MM.1S (cell line): ENCODE data around the gene HSD17B13.

Experiments
- DNase-seq: peaks from one replicate; pipeline ENCODE4 v3.0.0-alpha.2; 2015
- H2AFZ ChIP-seq: fragments of 300-600 bp; sonication (generic); 2 replicates; pipeline ENCODE4 v1.6.0; 2016; ENCODE audit warnings: antibody characterized with exemption, low read length
- H3F3A ChIP-seq: fragments of 300-600 bp; sonication (generic); 2 replicates; pipeline ENCODE4 v1.6.1; 2016; ENCODE audit warnings: mild to moderate bottlenecking, antibody characterized with exemption, low read length, moderate library complexity, mixed read lengths; ENCODE audit not compliant: insufficient read depth
- H3K27ac ChIP-seq: fragments of 300-600 bp; sonication (generic); 2 replicates; pipeline ENCODE4 v1.5.1; 2016; ENCODE audit warnings: mild to moderate bottlenecking, low read length
- H3K27me3 ChIP-seq: fragments of 300-600 bp; sonication (generic); replicated peaks from 2 replicates; pipeline ENCODE4 v1.6.0; 2016; ENCODE audit warnings: low read length; ENCODE audit not compliant: insufficient read depth
- H3K36me3 ChIP-seq: fragments of 300-600 bp; sonication (generic); replicated peaks from 2 replicates; pipeline ENCODE4 v1.6.1; 2016; ENCODE audit warnings: mild to moderate bottlenecking, low read length, mixed read lengths; ENCODE audit not compliant: insufficient read depth
- H3K4me1 ChIP-seq: fragments of 300-600 bp; sonication (generic); 2 replicates; pipeline ENCODE4 v1.6.1; 2016; ENCODE audit warnings: low read length, mixed read lengths
- H3K4me2 ChIP-seq: fragments of 300-600 bp; sonication (generic); 2 replicates; pipeline ENCODE4 v1.6.0; 2016; ENCODE audit warnings: low read depth, low read length
- H3K4me3 ChIP-seq: fragments of 300-600 bp; sonication (generic); 2 replicates; pipeline ENCODE4 v1.5.1; 2016; ENCODE audit warnings: low read length, mixed read lengths
- H3K79me2 ChIP-seq: fragments of 300-600 bp; sonication (generic); 2 replicates; pipeline ENCODE4 v1.6.1; 2016; ENCODE audit warnings: mixed run types, low read length, mixed read lengths
- H3K9ac ChIP-seq: fragments of 300-600 bp; sonication (generic); 2 replicates; pipeline ENCODE4 v1.6.1; 2016; ENCODE audit warnings: low read length, mixed read lengths
- H3K9me2 ChIP-seq: fragments of 300-600 bp; sonication (generic); replicated peaks from 2 replicates; pipeline ENCODE4 v1.6.1; 2016; ENCODE audit warnings: mild to moderate bottlenecking, low read length, mixed read lengths; ENCODE audit not compliant: insufficient read depth
- H3K9me3 ChIP-seq: fragments of 300-600 bp; sonication (generic); replicated peaks from 2 replicates; pipeline ENCODE4 v1.6.1; 2016; ENCODE audit warnings: mild to moderate bottlenecking, low read length, mixed read lengths; ENCODE audit not compliant: insufficient read depth
- H4K20me1 ChIP-seq: fragments of 300-600 bp; sonication (generic); 2 replicates; pipeline ENCODE4 v1.6.1; 2016; ENCODE audit warnings: mild to moderate bottlenecking, low read length, moderate library complexity, mixed read lengths; ENCODE audit not compliant: insufficient read depth
- CTCF ChIP-seq: fragments of 300-600 bp; sonication (generic); IDR thresholded peaks from 2 replicates; pipeline ENCODE4 v1.5.1; 2016; ENCODE audit warnings: antibody characterized with exemption, low read length, mixed read lengths
- EZH2 ChIP-seq: fragments of 300-600 bp; sonication (generic); optimal IDR thresholded peaks from 2 replicates; pipeline ENCODE3; 2017; ENCODE audit warnings: low read depth, mild to moderate bottlenecking, antibody characterized with exemption, low read length, mixed read lengths
- EZH2phosphoT487 ChIP-seq: fragments of 300-600 bp; sonication (generic); IDR thresholded peaks from 2 replicates; pipeline ENCODE4 v1.6.1; 2018; ENCODE audit warnings: antibody characterized with exemption, low read length

HSD17B13 gene

GRCh38 chr4:87258677-87259076 is 64.0 kb downstream of the HSD17B13 start:
- Histone ChIP-seq H4K20me1 (no peaks in the 10 kb centered on the region), H3K9me2 (no peaks in the 10 kb centered on the region), H3F3A (no peaks in the 10 kb centered on the region), H3K79me2 (no peaks in the 10 kb centered on the region), H3K4me2 (no peak overlapping the region), H3K4me3 (no peak overlapping the region), H3K27me3 (no peaks in the 10 kb centered on the region), H2AFZ (no peak overlapping the region), H3K9me3 (no peaks in the 10 kb centered on the region), H3K9ac (no peak overlapping the region), H3K27ac (no peak overlapping the region), H3K36me3 (no peaks in the 10 kb centered on the region), H3K4me1 (no peaks in the 10 kb centered on the region)
- TF ChIP-seq CTCF = no peak
- TF ChIP-seq EZH2 = no peak
- no peak for TF ChIP-seq EZH2phosphoT487
- DNase-seq = no peak

GRCh38 chr4:87257523-87257922 is 65.2 kb downstream of the HSD17B13 start:
- no peak overlapping the region for H3K4me2 ChIP-seq
- H3K9me2 ChIP-seq = no peaks in the 10 kb centered on the region
- H3K9me3 ChIP-seq = no peaks in the 10 kb centered on the region
- no peak for DNase-seq
- no peak overlapping the region for H3K27ac ChIP-seq
- no peak for TF ChIP-seq EZH2phosphoT487
- no peak for TF ChIP-seq EZH2
- no peak for TF ChIP-seq CTCF
- H4K20me1 ChIP-seq = no peaks in the 10 kb centered on the region
- H3K4me1 ChIP-seq = no peaks in the 10 kb centered on the region
- no peaks in the 10 kb centered on the region for H3K27me3 ChIP-seq
- H2AFZ ChIP-seq = no peak overlapping the region
- H3F3A ChIP-seq = no peaks in the 10 kb centered on the region
- H3K4me3 ChIP-seq = no peak overlapping the region
- H3K9ac ChIP-seq = no peak overlapping the region
- no peaks in the 10 kb centered on the region for H3K79me2 ChIP-seq
- H3K36me3 ChIP-seq = no peaks in the 10 kb centered on the region

DNA sequence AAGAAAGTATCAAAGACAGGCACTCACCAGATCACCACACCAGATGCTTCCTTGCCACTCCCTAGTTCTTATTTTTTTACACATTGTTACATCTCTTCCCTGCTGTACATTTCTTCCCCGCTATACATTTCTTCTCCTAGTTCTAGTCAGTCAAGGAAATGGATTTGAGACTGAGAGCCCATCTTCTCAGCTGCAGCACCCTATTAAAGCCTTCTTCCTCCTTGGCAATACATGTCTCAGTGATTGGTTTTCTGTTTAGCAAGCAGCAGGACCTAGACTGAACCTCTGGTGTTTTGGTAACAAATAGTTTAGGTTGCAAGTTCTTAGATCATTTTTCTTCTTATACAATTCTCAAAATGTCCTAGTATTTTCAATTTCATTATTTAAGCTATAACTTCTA is 66.9 kb downstream of the HSD17B13 start:
- no peaks in the 10 kb centered on the region for H4K20me1 ChIP-seq
- no peak overlapping the region for H3K4me2 ChIP-seq
- H3K4me1 ChIP-seq = no peaks in the 10 kb centered on the region
- DNase-seq = no peak
- H3K4me3 ChIP-seq = no peak overlapping the region
- H3K27ac ChIP-seq = no peak overlapping the region
- no peak overlapping the region for H3K9ac ChIP-seq
- no peak for TF ChIP-seq EZH2
- no peak for TF ChIP-seq EZH2phosphoT487
- TF ChIP-seq CTCF = no peak
- H3K36me3 ChIP-seq = no peaks in the 10 kb centered on the region
- H2AFZ ChIP-seq = no peak overlapping the region
- H3K79me2 ChIP-seq = no peaks in the 10 kb centered on the region
- no peaks in the 10 kb centered on the region for H3F3A ChIP-seq
- no peaks in the 10 kb centered on the region for H3K9me3 ChIP-seq
- H3K27me3 ChIP-seq = no peaks in the 10 kb centered on the region
- no peaks in the 10 kb centered on the region for H3K9me2 ChIP-seq
